NCI-H510A (cell line): ENCODE data around the gene TFDP2.

ENCODE experiments used
- DNase-seq: peaks from one replicate; lab custom pipeline; 2025; lab: John Stamatoyannopoulos, UW

TFDP2 gene

GRCh38 chr3:141960731-141961130, 188.6 kb downstream of the TFDP2 start:
- DNase-seq = no peak

DNA sequence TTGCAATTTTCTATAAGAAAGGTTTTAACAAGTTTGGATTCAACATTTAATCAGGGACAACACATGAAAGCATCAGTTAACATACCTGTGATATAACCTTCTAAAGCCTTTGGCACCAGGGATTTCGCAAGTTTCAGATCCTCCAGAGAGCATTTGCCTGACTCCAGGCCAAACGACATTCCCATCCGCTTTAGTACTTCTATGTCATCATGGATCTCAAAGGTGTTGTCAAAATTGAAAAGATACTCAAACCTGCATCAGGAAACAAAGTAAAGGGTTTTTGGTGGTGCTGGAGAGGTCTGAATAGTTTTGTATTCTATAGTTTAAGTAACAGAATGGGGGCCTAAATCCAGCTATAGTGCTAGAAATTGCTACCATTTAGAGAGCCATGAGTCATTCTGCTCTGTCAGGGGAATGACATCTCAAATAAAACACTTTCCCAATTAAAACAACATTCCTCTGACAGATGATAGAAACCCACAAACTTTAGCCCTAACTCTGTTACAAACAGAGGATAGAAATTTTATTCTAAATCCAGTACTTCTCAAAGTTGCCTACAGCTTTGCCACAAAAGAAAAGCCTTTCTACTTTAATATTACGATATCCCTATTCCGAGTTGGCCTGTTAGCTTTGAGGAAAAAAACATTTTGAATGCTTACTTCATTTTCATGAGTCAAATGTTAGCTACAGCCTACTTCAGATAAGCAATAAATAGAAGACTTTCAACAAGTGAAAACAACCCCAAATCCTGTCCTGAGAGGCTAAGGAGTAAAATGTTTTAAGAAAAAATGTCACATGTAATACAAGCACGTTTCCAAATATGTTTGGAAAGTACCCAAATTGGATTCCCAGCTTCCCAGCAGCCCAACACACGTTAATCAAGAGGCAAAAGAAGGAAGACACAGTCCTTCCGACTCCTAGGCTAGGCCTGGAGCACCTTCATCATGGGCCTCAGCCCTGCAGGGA, 189.5 kb downstream of the TFDP2 start:
- no peak for DNase-seq

- no peak for DNase-seq
Observed at GRCh38 chr3:141955175-141955574, 194.2 kb downstream of the TFDP2 start.

DNA sequence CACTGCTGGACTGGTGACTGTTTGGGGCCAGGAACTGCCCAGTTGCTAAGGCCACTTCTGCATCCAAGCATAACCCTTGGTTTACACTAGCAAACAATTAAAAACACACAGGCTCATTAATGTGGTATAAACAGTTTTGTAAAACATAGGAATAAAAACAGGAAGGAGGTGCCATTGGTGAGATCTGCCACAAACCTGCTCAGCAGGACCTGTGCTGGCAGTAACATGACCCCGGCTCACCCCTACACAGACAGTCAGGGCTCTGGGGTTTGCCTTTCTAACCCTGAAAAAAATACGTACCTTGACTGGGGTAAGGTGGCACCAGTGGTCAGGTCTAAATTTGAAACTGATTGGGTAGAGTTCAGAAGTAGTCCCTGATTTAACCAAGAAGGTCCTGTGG, 196.7 kb downstream of the TFDP2 start:
- DNase-seq = no peak

DNA sequence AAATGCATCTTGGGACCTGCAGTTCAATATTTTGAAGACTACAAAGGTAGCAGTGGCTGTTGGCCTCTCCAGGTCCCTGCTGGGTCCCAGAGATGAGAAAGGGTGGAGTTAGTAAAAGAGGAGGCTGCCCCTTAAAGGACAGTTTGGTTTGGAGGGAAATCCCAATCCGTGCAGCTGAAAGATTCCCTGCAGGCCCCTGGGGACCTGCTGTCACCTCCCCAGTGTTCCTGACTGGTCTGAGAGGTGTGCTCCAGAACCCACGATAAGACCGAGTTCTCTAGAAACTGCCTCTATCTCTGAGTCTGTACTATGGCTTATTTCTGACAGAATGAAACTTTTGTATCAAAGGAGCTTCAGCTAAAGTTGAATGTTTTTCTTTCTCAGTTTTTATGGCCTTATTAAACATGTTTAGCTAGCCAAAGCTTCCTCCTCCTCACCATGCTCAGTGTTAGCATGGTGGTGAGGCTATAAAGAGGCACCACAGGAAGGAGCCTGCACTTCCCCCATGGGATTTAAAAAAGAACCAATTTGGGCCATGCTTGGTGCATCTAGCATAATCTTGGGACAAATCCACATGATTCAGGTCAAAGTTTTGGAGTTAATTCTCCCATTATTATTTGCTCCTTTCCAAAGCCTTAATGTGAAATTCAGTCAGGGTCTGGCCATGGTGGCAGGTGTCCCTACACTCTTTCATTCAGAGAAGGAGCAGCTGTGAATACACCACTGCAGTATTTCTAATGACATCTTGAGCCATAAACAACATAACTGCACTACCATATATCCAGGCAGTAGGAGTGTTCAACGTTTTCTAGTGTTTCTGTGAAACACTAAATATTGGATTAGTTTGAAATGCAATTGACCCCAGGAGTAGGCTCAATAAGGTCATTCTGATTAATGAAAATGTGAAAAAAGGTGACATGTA, 198.5 kb downstream of the TFDP2 start:
- no peak for DNase-seq

DNA sequence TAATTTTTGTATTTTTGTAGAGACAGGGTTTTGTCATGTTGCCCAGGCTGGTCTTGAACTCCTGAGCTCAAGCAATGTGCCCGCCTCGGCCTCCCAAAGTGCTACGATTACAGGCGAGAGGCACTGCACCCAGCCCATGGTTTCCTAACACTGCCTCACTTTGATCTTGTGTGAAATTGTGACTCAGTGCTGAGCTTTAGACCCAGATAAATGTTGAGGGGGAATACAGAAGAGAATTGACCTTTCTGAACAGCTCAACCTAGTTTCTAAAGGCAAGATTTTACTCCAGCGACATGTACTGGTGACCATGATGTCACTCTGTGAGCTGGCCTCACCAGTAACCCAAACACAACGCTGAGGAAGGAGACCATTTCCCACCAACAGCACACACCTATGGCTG, 199.4 kb downstream of the TFDP2 start:
- no peak for DNase-seq

DNA sequence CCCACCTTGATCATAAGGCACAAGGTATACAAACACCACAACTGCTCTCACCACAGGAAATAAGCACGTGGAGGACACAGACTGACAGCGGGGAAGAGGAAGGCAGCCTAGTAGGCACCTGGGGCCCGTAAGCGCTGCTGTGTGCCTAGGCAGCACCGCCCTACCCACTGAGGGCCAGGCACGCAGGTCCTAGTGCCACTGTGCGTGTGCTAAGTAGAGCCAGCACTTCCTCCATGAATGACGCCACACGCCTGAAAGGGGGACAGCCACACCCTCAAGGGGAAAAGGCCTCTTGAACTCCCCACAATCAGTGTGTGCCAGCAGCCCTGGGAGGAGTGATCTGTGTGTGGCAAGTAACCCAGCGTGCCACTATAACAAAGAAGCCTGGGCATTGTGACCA, 199.9 kb downstream of the TFDP2 start:
- DNase-seq = no peak

- no peak for DNase-seq
Observed at GRCh38 chr3:141945726-141946485, 203.4 kb downstream of the TFDP2 start.

- no peak for DNase-seq
Observed at GRCh38 chr3:141942006-141942405, 207.3 kb downstream of the TFDP2 start.

GRCh38 chr3:141941093-141941492, 208.3 kb downstream of the TFDP2 start:
- DNase-seq = no peak

DNA sequence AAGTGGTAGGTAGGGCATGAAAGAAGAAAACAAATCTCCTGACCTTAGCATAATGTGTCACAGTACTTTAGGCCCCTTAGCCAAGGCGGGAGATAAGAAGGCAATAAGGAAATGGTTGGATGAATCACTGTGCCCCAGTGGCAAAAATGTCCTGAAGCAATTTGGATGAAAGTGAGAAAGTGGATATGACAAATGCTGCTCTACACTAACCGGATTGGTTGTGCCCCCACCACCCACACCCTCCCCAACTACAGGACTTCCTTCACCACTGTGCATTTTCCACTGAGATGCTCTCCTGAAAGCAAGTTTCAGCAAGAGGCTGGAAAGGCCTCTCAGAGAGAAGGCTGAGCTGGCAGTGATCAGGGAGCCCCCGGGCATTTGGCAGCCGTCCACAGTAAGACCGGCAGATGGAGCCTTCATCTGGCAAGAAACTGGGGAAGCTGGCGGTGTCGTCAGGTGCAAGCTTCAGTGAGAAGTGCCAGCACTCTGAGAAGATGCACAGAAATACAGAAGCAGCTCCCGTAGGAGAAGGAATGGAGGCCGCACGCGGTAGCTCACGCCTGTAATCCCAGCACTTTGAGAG, 209.1 kb downstream of the TFDP2 start:
- no peak for DNase-seq

DNA sequence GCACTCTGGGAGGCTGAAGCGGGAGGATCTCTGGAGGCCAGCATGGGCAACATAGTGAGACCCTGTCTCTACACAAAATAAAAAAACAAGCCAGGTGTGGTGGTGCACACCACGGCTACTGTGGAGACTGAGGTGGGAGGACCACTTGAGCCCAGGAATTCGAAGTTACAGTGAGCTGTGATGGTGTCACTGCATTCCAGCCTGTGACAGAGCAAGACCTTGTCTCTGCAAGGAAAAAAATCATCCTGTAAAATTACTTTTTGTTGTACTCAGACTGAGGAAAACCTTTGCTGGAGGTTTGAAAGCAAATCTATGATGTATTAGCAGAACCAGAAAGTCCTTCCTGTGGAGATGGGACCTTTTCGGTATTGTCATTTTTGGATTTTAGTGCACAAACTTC, 209.6 kb downstream of the TFDP2 start:
- no peak for DNase-seq

GRCh38 chr3:141938011-141938500, 211.3 kb downstream of the TFDP2 start:
- no peak for DNase-seq

- DNase-seq = no peak
Observed at GRCh38 chr3:141934354-141934753, 215.0 kb downstream of the TFDP2 start.

DNA sequence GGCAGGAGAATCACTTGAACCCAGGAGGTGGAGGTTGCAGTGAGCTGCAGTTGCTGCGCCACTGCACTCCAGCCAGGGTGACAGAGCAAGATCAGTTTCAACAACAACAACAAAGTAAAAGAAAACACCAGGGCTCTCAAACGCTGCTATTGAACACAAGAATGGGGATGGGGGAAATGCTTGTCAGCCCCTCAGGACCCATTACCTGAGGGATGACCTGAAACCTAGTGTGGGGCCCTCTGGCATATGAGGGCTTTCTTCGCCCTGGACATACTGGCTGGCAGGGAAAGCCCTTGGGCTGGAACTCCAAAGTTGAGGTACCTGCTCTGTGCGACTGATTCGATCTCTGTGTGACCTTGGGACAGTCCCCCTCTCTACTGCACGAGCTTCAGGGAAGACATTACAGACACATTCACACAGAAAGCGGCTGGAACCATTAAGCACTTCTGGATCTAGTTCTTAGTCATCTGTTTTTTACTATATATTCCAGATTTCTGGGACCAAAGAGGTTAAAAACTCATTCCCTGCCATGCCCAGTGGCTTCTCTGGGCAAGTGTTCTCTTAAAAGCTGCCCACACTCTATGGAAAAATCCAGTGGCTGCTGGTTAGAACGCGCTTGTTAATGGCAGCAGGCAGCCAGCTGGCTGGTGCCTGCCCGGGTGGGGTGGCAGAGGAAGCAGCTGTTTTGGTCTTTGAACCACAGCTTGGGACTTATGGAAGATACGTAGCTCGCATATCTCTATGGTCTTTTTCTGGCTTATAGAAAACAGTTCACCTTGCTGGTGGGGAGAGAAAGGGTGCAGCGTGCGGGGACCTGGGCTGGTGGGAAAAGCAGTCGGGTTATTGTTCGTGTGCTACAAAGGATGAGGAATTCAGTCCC, 215.7 kb downstream of the TFDP2 start:
- DNase-seq = no peak

DNA sequence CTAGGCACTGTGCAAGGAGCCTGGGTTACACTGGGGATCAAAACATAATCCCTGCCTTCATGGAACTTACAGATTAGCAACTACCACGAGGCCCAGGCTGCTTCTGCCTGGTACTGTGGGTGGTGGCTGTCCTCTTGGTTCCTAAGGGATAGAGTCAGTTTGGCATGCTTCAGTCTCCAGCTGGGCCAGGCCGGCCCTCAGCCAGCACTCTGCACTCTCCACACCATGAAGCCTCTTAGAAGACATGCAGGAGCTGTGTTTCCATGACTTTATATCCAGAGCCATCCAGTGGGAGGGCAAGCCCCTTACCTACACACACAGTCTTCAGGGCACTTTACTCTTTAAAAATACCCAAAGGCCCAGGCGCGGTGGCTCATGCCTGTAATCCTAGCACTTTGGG, 218.5 kb downstream of the TFDP2 start:
- no peak for DNase-seq

- no peak for DNase-seq
Observed at GRCh38 chr3:141929341-141929995, 219.9 kb downstream of the TFDP2 start.

GRCh38 chr3:141928631-141929270, 220.6 kb downstream of the TFDP2 start:
- no peak for DNase-seq

- DNase-seq = no peak
Observed at GRCh38 chr3:141926929-141927328, 222.4 kb downstream of the TFDP2 start.
